ENCODE measurements around the gene RABGAP1L.
"Not testable (repeated sequence)": the region's sequence is repeated elsewhere in the genome, so short reads cannot be mapped to it uniquely, and the experiment has no call there.

The RABGAP1L gene

DNA sequence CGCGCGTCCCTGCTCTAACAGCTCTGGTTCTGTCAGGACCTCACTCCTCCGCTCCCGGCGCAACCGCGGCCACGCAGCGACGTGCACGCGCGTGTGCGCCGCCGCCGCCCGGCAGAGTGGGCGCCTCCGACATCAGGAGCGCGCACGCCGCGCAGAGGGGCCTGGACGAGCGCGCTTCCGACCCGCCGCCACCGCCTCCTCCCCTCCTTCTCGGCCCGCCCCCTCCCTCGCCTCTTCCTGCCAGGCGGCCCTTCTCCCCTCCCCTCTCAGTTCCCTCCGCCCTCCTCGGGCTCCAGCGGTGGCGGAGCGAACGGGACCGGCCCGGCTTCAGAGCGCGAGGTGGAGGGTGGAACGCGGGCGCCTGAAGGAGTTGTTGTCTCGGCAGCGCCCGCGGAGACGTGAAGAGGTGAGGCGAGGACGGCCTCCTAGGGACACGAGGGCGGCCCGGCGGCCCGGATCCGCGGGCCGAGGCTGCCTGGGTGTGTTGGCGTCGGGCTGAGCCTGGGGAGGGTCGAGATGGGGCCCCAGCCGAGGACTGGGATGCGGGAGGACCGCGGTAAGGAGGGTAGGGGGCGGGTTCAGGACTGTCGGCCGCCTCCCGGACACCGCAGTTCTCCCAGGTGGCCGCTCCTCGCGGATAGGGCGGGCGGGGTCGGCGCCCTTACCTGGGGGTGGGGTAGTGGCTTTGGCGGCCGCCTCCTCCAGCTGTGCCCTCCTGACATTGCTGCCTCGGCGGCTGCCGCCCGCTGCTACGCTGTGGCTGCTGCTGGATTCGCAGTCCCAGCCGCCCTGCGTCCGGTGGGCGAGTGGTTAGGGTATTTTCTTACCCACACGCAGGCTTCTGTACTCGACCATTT is at the start of gene RABGAP1L:
Gene RABGAP1L, plus strand, starts transcription at position 269 of the 857 bp plus-strand sequence.
- peak; percentile 98 for DNase-seq

DNA sequence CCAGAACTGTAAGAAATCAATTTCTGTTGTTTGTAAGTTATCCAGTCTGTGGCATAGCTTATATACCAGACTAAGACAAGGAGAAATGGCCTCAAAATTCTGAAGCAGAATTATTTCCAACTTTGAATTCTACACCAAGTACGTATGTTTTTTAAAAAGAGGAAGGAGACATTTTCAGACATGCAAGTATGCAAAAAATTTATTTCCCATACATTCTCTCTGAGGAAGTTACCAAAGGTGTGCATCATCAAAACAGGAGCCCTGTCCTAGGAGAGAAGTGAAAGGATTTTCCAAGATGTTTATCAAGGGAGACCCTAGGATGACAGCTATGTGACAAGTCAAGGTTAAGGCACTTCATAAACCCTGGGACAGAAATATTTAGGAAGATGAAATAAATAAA is 49.3 kb upstream of the RABGAP1L start:
- DNase-seq, result no peak

DNA sequence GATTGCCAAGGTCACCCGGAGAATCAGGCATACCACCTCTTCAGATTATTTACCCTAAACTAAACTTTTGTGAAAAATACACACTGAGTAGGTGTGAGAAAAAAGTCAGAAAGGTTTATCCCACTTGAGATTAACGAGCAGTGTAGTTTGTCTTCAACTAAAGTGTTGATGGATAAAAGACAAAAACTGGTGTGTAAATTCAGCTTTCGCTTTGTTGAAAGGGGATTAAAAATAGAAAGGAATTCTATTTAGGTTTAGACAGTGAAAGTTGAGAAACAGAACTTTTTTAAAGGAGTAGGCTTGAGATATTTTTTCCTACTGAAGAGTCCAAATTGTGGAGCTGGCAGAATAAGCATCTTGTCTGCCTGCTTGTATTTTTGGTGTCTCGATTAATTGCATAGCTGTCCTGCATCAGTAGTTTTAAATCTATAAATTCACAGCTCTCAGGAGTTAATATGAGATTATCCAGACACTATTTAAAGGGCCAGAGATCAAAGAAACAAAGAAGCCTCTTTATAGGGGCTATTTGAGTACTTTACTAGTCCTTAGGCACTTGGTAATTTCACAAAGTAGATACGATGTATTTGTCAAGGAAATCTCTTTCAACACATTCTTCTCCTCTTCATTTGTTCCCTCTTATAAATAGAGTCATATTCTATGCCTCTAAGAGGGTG is 46.7 kb upstream of the RABGAP1L start:
- DNase-seq, result peak; percentile 27

DNA sequence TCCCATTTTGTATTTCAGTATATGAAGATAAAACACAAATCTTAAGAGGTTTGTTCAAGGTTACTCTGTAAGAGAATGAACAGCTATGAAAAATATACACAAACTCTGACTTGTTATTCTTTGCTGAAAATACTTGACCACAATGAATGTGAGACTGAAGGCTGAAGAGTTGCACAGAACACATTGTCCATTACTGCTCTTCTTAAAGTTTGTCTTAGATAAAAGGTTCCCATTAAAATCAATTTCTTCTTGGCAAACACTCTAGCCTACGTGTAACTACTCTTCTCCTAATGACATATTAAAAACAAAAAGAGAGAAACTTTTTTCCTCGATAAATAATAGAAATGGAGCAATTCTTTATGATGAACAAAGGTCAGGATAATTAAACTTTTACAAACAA is 45.2 kb upstream of the RABGAP1L start:
- DNase-seq, result no peak

DNA sequence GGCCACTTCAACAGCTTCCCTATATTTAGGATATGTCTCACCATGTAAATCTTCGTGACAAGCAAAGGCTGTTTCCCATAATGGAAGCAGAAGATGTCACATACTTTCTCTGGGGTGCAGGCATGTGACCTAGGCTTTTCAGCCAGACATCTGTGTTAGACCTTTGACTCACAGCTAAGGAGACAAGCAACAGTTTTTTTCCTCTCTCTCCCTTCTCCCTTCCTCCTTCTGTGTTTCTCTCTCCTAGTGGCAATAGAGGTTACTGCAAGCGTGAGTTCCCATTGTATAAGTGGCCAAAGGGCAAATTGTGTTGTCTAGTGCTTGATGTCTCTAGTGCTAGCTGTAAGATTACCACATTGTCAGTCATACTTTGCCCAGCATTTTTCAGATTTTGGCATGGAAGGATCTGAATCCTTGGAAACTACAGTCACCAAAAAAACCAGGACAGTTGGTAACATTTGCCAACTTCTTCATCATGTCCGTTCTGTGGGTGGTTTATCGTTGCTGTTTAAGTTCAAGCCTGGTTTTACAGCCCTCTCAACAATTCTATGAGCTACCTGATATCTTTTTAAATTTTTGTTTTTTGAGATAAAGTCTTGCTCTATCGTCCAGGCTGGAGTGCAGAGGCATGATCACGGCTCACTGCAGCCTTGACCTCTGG is 44.4 kb upstream of the RABGAP1L start:
- DNase-seq, result peak; percentile 86

DNA sequence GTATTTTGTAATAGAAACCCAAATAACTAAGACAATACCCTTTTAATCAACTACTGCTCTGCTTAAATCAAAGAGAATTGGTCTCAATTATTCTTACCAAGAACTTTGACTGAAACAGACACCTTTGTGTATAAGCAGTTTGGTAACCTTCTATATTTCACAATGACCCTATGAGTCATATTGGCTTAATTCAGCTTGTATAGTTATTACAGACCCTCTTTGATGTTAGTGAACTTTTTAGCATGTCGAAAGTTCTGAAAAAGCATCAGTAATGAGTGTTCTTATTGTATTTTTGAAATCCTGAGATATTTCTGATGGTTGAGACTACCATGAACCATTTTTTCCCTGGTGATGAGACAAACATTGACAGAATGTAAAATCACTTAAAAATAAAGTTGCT is 43.3 kb upstream of the RABGAP1L start:
- DNase-seq, result no peak

DNA sequence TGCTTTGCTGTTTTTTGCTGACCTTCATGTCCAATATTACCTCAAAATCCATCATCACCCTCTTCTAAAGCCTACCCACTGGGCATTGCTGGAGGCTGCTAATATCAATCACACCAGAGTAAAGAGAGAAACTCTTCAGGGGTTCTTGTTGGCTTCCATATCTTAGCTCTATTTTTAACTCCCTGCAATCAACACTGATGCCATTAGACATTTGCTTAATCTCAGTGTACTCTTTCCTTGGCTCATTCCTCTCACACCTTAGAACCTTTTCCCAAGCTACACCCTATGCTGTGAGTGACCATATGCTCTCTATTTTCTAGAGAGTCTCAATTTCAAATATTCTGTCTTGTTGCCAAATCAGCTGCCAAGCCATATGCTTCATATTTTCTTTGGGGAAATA is 40.6 kb upstream of the RABGAP1L start:
- peak; percentile 66 for DNase-seq

DNA sequence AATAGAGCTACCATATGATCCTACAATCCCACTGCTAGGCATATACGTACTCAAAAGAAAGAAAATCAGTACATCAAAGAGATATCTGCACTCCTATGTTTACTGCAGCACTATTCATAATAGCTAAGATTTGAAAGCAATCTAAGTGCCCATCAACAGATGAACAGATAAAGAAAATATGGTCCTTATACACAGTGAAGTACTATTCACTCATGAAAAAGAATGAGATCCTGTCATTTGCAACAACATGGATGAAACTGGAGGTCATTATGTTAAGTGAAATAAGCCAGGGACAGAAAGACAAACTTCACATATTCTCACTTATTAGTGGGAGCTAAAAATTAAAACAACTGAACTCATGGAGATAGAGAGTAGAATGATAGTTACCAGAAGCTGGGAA is 37.0 kb upstream of the RABGAP1L start:
- DNase-seq, result not testable (repeated sequence)

DNA sequence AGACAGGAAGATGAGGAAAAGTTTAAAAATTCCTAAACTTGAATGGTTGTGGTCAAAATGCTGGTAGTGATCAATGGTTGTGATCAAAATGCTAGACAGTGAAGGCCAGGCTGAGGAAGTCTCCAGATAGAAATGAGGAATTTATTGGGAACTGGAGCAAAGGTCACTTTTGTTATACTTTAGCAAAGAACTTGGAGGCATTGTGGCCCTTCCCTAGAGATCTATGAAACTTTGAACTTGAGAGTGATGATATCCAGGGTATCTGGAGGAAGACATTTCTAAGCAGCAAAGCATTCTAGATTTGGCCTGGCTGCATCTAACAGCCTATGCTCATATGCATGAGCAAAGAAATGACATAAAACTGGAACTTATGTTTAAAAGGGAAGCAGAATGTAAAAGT is 35.5 kb upstream of the RABGAP1L start:
- no peak for DNase-seq

DNA sequence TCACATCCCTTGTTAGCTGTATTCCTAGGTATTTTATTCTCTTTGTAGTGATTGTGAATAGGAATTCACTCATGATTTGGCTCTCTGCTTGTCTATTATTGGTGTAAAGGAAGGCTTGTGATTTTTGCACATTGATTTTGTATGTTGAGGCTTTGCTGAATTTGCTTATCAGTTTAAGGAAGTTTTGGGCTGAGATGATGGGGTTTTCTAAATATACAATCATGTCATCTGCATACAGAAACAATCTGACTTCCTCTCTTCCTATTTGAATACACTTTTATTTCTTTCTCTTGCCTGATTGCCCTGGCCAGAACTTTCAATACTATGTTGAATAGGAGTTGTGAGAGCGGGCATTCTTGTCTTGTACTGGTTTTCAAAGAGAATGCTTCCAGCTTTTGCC is 32.1 kb upstream of the RABGAP1L start:
- DNase-seq, result not testable (repeated sequence)

DNA sequence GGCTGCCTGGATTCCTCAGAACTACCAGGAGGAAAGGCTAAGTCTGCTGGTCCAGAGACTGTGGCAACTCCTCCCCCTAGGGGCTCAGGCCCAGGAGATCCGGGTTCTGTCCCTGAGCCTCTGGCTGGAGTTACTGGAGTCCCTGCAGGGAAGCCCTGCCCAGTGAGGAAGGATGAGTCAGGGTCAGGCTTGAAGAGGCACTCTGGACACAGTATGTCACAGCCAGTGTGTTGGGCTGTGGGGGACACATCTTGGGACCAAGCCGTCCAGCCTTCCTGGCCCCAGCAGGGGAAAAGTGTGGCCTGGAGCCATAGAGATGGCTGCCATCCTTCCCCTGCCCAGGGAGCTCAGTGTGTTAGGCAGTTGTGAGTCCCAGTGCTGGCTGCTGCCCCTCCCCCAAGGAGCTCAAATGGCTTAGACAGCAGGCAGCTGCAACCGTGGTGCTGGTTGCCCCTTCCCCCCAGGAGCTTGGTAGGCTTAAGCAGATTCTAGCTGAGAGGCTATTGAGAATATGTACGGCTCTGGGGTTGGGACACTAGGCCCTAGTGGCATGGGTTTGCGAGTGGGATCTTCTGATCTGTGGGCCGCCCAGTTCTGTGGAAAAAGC is 28.2 kb upstream of the RABGAP1L start:
- peak; percentile 97 for DNase-seq

DNA sequence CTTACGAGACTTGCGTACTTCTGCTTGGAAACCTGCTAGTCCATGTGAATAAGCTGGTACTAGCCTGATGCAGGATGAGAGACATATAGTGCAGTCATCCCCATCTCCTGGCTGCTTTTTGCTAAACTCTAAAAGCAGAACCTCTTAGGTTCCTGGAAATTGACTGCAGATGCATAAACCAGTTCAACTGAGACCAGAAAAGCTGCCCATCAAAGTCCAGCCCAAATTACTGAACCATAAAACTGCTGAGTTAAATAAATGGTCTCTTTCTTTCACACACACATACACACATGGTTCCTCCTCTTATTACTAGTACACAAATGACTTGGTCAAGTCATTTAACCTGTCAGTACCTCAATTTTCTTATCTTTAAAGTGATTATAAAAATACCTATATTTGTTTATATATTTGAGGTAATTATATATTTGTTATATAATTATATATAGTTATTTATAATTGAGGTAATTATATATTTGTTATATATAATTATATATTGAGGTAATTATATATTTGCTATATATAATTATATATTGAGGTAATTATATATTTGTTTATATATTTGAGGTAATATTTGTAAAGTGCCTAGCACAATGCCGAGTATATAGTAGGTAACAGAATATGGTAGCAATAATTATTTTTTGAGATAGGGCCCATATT is 25.2 kb upstream of the RABGAP1L start:
- no peak for DNase-seq

DNA sequence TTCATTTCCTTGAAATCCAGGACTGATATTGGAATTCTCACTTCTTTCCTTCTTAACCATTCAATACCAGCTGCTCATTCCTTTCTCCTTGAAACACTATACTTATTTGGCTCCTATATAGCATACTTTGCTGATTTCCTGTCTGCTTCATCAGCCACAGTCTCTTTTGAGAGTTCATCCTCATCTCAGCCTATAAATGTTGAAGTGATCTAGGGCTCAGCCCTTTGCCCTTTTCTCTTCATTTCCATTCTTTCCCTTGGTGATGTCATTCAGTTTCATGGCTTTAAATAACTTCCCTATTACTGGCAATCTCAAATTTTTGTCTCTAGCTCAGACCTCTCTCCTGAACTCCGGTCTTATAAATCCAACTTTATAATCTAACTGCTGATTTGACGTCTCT is 24.1 kb upstream of the RABGAP1L start:
- DNase-seq, result no peak

DNA sequence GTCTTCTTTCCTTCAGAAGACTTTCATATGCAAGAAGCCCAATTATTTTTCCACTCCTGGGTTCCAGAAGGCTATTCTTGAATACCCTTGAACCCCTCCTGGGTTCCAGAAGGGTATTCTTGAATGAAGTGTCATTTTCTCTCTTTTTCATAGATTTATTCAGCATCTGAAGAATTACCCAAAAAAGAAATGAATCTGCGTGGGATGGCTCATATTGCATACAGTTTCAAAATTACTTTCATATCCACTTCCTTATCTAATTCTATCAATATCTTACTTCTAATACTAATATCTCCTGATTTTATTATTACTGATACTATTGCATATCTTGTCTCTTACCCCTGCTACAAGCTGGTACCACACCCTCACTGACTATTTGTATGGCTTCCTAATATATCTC is 22.6 kb upstream of the RABGAP1L start:
- DNase-seq, result no peak

DNA sequence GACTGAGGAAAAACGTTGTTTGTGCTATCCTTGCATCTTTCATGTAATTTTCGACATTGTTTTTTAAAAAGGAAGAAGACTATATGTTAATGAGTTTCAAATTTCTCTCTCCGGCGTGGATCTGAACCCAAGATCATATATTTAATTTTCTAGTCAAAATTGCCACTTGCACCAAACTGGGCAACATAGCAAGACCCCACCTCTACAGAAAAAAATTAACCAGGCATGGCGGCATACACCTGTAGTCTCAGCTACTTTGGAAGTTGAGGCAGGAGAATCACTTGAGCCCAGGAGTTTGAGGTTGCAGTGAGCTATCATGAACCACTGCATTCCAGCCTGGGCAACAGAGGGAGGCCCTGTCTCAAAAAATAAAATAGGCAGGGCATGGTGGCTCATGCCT is 16.5 kb upstream of the RABGAP1L start:
- DNase-seq, result no peak

DNA sequence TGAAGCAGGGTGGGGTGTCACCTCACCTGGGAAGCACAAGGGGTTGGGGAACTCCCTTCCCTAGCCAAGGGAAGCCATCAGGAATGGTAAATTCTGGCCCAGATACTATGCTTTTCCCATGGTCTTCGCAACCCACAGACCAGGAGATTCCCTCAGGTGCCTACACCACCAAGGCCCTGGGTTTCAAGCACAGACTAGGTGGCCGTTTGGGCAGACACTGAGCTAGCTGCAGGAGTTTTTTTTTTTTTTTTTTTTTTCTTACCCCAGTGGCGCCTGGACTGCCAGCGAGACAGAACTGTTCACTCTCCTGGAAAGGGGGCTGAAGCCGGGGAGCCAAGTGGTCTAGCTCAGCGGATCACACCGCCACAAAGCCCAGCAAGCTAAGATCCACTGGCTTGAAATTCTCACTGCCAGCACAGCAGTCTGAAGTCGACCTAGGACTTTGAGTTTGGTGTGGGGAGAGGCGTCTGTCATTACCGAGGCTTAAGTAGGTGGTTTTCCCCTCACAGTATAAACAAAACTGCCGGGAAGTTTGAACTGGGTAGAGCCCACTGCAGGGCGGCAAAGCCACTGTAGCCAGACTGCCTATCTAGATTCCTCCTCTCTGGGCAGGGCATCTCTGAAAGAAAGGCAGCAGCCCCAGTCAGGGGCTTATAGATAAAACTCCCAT is 15.5 kb upstream of the RABGAP1L start:
- DNase-seq, result not testable (repeated sequence)

DNA sequence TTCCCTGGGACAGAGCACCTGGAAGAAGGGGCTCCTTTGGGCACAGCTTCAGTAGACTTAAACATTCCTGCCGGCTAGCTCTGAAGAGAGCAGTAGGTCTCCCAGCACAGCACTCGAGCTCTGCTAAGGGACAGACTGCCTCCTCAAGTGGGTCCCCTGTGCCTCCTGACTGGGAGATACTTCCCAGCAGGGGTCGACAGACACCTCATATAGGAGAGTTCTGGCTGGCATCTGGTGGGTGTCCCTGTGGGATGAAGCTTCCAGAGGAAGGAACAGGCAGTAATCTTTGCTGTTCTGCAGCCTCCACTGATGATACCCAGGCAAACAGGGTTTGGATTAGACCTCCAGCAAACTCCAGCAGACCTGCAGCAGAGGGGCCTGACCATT is 14.9 kb upstream of the RABGAP1L start:
- peak; percentile 34 for DNase-seq

DNA sequence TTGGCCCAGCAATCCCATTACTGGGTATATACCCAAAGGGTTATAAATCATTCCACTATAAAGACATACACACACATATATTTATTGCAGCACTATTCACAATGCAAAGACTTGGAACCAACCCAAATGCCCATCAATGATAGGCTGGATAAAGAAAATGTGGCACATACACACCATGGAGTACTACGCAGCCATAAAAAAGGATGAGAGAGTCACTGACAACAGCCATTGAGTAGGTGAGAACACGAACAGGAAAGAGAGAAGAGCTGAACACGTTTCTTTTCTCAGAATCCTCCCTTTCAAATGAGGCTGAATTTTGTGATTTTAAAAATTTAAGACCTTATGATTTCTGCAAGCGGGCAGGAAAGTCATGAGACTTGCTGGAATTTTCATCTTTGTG is 10.1 kb upstream of the RABGAP1L start:
- no peak for DNase-seq

DNA sequence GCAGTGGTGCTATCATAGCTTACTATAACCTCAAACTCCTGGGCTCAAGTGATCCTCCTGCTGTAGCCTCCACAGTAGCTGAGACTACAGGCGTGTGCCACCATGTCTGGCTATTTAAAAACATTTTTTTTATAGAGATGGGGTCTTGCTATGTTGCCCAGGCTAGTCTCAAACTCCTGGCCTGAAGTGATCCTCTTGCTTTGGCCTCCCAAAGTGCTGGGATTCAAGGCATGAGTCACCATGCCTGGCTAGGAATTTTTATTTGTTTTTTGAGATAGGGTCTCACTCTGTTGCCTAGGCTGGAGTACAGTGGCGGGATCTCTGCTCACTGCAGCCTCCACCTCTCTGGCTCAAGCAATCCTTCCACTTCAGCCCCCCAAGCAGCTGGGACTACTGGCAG is 8.8 kb upstream of the RABGAP1L start:
- no peak for DNase-seq

DNA sequence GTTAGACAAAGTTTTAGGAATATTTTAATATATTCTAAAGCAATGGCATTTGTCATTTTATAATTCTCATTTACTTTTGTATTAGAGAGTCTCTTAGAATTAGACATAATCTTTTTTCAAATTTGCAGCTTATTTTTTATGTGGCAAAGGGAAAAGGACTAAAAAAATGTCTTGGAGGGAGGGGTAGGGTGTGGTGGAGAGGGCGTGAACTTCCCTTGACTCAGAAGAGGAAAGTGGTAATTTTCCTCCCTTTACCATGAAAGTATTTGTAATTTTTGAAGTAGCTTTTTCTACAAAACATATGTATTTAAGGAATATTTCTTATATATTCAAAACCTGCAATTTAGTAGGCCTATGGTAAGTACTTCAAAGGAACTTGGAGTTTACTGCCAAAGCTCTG is 6.9 kb upstream of the RABGAP1L start:
- DNase-seq, result no peak

DNA sequence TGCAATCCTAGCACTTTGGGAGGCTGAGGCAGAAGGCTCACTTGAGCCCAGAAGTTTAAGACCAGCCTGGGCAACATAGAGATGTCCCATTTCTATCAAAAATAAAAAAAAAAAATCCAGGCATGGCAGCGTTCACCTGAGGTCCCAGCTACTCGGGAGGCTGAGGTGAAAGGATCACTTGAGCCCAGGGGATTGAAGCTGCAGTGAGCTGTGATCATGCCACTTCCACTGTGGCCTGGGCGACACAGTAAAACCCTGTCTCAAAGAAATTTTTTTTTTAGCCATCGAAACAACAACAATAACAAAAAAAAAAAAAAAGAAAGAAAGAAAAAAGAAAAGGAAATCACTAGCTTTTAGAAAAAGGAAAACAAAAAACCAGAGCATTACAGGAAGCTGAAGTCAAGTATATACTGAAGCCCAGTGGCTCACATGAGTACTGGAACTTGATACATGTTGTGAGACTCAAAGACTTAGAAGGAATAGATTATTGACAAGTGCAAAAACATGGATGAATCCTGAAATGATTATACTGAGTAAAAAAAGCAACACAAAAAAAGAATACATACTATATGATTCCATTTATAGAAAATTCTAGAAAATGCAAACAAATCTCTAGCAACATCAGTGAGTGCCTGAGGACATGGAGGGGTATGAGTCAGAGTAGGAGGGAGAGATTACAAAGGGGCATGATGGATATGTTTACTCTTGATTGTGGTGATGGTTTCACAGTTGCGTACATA is 6.1 kb upstream of the RABGAP1L start:
- no peak for DNase-seq

DNA sequence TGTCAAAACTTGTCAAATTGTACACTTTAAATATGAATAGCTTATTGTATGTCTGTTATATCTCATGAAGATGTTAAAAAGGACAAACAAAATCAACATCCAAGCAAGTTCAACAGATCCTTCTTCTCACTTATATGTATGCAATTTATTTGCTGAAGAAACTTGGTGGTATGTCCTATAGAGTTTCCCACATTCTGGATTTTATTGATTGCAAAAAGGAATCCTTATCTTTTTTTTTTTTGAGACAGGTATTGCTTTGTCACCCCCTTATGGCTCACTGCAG is 5.6 kb upstream of the RABGAP1L start:
- no peak for DNase-seq

Data from NCI-H82 (cell line).